Left renal pelvis (tissue), 4 donors: ENCODE measurements around the gene FADS2. TPM values are rescaled to one million over a fixed set of nuclear protein-coding genes. Genes with fewer than 3 reads are reported as not detected.

Source experiments
- DNase-seq, 4 donors: peaks; one replicate each; pipeline ENCODE4 v3.0.0-alpha.2; 2013; ENCODE audit warnings: low read depth in 4 of 4, low spot score in 3 of 4
- polyA plus RNA-seq, 4 donors: library from polyadenylated mRNA; unstranded; fragments of 120-200 nt; gene quantifications; one replicate each; pipeline ENCODE4 v1.2.1, GENCODE V29; 2013; ENCODE audit not compliant: insufficient read length in 4 of 4

Gene FADS2
- polyA plus RNA-seq, 4 donors = 83.8 to 142 (median 96.2) TPM

DNA sequence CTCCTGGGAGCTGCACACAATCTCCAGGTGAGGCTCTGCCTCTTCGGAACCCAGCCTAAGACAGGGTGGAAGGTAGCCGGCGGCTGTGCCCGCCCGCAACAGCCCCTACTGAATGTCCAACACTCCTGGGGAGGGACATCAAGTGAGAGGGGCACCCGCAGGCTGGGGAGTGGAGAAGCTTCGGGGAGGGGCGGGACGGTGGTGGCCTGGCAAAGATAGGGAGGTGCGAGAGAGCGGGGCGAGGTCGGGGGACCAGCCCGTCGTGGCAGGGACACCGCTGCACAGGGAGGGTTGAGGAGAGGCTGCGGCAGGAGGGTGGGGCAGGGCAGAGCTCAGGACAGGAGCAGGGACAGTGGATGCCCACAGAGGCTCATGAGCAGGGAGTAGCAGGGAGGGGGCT lies 72.2 kb downstream of the FADS2 start:
- DNase-seq = no peak

- DNase-seq = no peak
These were observed 73.3 kb downstream of the FADS2 start for GRCh38 chr11:61901397-61901796.

DNA sequence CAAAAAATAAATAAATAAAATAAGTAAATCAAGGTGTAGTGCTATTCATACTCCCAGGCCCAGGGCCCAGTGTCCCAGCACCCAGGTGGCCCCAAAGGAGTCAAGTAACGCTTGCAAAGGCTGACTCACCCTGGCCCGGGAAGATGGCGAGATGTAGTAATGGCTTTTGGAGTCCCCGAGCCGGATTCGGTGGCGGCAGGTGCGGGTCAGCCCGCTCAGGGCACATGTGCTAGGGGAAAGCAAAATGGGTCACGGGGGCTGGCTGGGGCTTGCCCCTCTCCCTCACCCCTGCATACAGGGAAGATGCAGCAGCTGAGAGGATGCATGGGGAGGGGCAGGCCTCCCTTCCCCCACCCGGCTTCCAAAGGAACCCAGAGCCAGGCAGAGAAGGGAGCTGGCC lies 74.2 kb downstream of the FADS2 start:
- no peak for DNase-seq

DNA sequence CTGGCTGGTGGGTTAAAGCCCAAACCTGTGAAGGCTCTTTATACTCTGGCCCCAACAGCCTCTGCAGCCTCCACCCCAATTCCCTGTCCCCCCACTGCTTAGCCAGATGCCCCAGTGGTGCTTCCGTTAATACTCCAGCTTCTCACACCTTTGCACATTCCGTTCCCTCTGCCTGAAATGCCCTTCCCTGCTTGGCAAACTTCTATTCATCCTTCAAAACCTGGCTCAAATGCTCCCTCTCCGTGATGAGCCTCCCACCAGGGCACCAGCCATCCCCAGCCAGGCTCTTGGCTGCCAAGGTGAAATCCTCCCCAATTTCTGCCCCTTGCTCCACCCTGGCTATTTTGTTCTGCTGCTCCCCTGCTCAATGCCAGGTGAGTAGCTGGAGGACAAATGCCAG lies 75.7 kb downstream of the FADS2 start:
- DNase-seq = no peak

GRCh38 chr11:61904539-61905048 lies 76.5 kb downstream of the FADS2 start:
- DNase-seq = no peak

- DNase-seq = no peak
These were observed 77.1 kb downstream of the FADS2 start for GRCh38 chr11:61905067-61905696.

DNA sequence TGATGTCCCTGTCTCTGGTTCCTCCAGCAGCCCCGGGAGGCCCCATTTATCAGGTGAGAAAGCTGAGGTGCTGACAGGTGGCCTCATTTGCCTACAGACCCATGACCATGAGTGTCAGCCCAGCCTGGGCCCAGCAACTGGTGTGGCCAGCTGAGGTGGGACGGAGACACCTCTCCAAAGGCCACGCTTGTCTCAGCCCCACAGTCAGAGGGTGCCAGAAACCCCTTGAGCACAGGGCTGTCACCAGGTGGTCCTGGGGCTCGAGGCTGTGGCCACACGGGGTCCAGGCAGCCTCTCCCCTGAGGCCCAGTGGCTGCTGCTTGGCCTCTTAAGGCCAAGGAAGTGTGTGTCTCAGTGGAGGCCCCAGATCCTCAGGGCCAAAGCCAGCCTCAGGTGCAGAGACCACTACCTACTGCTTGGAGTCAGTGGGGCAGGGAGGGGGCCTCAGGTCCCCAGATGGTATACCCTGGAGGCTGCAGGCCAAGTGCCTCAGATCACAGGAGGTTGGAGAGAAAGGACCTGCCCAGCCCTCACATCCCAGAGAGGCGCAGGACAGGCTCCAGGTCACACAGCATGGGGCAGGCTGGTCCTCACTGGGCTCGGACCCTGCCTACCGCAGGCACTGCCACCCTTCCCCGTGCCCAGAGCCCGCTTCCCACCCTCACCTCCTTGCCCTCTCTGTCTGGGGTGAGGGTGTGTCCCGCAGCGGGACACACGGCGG lies 77.9 kb downstream of the FADS2 start:
- DNase-seq = no peak

DNA sequence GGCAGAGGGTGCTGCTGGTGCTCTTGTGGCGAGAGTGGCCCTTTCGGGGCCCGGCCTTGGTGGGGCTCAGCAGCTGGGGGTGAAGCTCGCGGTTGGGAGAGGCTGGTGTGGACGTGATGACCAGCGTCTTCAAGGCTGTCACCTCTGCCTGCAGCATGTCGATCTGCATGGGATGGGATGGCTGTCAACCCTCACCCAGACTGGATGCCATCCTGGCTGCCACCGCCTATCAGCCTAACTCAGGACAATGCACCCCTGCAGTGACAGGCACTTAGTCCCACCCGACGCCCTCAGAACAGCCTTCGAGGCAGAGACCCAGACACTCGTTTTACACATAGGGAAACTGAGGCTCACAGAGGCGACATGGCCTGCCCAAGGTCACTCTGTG lies 78.4 kb downstream of the FADS2 start:
- no peak for DNase-seq

DNA sequence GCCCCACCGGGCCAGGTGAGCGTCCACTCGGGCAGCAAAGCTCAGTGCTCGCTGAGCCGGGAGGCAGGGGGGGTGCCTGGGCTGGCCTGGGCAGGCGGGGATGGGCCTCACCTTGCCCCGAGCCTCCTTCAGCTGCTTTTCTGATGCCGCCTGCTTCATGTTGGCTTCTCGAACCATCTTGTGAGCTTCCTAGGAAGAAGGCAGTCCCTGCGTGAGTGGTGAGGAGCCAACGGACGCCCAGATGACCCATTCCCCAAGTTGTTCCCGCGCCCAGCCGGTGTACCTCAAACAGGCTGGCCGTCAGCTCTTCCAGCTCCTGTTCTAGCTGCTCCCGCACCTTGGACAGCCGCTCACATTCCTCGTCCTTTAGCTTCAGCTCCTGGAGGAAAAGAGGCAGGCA lies 79.2 kb downstream of the FADS2 start:
- DNase-seq = no peak

DNA sequence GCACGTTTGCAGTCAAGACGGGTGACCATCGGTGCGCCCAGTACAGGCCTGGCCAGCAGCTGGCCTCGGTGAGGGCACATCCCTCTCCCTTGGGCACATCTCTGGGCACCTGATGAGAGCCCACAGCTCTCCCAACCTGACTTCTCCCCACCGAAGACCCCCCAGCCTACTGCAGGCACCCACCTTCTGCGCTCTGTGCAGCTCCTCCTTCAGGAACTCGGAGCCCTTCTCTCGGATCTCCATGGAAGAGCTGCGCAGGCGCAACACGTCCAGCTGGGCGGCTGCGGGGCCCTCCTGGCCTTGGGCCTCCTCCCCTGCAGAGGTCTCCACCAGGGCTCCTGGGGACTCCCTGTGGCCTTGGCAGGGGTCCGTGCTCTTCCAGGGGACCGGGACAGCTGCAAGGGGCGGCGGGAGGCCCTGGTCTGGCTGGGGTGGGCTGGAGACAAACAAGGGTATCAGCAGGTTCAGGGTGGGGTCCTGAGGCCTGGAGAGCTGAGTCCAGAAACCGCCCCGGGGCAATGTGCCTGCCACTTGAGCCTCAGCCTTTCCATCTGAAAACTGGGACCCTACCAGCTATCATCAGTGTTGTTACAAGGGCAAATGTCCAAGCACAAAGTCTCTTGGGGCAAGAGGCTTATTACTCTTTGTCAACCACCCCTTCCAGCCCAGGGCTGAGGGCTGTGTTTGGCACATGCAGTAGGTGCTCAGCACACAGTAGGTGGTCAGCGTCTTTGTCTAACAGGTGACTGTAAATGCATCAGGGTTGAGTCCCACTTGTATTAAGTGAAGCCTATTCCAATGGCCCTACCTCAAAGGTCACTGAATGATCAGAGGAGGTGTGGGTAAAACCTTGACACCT lies 80.0 kb downstream of the FADS2 start:
- no peak for DNase-seq

GRCh38 chr11:61908730-61909316 lies 80.7 kb downstream of the FADS2 start:
- no peak for DNase-seq

DNA sequence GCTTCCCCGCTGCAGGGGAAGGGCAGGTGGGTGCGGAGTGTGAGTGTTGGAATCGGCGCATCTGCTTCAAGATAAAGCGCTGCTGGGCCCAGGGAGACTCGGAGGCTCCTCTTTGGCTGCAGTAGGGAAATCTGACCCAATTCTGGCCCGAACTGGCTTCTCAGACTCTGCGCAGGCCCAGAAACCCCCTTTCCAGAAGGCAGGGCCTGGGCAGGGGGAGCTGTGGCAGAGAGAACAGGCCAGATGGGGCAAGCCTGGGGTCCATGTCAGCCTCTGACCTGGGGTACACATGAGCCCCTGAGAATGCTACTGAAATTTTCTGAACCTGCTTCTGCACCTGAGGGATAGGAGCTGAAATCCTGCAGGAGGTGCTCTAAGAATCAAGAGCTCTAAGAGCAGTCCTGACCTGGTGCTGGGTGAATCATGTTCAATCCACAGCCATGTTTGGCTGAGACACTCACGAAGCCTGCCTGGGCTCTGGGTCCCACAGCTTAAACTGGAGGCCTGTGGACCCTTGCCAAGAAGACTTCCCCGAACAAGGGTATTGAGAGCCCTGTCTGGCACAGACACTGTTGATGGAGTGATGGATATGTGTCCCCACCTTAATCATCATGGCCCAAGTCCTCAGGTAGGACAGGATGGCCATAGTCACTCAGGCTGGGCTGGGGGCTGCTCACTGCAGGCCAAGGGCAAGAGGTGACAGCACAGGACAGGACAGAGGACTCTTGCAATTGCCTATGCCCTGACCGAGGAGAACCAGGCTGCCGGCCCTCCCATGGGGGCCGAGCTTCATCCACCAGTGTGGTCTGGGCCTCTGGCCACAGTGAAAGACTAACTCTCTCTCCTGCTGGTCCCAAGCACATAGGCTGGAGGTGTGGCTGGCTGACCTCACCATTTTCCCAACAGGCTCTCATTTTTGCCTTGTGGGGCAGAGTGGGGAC lies 82.4 kb downstream of the FADS2 start:
- no peak for DNase-seq

GRCh38 chr11:61911128-61911700 lies 83.1 kb downstream of the FADS2 start:
- DNase-seq = no peak

DNA sequence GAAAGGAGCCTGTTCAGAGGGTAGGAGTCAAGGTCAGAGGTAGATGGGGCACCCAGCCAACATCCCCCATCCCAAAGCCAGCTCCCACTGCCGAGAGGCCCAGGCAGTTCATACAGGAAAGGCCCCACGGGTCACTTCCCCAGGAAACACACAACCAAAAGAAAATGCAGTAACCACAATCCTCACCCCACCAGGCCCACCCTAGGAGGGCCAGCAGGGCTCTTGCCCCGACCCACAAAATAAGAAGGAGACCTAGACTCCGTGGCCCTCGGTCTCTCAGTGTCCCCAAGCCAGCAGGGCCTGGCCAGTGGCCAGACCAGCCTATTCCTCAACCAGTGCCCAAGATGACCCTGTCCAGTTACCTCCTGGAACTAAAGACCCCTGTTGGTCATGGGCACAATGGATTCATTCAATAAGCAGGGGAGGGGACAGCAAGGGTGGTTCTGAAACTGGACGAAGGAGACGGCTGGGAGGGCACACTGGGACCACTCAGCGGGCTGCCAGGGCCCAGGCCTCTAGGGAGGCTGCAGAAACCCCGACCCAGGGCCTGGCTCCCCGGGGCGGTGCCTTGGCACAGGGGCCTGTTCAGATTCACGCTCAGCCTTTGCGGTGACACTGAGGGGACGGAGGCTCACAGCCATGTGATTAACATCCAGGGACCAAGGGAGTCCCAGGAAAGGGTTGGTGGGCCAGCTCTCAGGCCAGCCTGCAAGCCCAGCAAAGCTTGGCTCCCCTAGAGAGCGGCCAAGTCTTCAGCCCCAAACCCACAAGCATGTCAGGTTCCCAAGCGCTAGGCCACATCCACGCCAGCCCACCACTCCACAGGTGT lies 83.8 kb downstream of the FADS2 start:
- DNase-seq = no peak

DNA sequence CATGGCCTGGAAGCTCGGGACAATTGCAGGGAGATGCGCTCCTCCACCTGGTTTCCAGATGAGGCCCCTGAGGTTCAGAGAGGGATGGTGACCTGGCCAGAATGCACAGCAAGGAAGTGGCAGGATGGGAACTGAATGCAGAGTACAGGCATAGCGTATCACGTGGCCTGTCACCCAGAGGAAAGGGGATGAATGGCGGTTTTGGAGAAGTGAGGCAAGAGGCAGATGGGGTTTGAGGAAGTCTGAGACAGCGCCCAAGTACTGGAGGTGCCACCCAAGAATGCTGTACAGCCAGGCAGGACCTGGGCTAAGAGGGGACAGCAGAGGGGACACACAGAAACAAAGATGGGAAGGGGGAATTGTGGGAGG lies 84.4 kb downstream of the FADS2 start:
- no peak for DNase-seq

DNA sequence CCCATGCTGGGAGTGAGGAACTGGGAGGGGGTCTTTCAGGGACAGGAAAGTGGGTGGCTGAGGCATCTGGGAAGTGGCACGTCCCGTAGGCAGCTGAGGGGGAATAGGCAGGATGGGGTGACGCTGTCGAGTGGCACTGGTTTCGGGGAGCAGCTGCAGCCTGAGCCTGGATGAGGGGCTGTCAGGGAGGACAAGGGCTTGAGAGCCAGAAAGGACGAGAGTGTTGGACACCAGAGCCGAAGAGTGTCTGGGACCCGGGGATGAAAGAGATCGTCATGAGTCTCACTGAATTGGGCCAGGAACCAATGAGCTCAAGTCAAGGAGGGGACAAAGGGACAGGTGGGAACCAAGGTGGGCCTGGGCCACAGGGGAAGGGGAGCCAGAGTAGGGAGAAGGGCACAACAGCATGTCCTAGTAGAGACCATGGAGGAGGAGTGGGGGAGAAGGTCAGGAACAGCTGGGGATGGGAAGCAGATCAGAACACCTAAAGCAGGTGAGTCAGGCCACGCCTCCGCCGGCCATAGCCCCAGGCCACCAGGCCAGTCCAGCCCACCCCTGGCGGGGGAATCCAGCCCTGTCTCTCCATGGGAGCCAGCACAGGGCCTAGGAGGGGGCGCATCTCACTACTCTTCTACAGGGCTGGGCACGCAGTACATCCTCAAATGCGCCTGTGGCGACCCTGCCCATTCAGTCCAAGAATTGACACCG lies 85.0 kb downstream of the FADS2 start:
- no peak for DNase-seq

DNA sequence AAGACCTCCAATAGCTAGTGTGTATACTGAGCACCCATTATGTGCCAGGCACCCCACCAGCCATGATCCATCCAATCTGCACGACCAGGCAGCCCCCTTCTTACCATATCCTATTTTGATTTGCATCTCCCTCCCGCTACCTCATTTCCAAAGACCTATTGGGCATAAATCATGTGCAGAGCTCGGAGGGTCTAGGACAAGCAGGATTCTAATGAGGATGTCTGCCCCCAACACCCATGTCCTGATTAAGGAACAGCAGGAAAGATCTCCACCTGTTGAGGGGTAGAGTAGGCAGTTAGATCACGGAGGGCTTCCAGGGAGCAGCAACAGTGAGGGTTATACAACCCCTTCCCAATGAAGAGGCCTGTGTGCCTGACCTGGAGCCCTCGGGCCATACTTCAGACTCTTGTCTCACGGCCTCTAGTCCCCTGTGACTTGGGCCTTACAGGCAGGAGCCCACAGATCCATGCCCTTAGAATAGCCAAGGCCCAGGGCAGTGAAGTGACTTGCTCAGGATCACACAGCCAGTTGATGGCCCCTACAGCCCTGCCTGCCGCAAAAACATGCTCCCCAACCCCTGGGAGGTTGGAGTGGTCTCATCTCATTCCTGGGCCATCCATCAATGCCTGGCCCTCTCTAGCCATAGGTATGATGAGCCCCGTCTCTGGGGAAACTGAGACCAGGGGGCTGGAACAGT lies 85.7 kb downstream of the FADS2 start:
- no peak for DNase-seq
